NT2/D1 (cell line): ENCODE results near the gene RAP1GAP2.

Experiments used
- DNase-seq: peaks from one replicate; pipeline ENCODE4 v3.0.0-alpha.2; 2011; ENCODE audit warnings: low read depth, low spot score
- H3K27me3 ChIP-seq: 2 replicates; pipeline ENCODE4 v1.6.0; 2011; ENCODE audit warnings: mild to moderate bottlenecking; ENCODE audit not compliant: insufficient read length, insufficient read depth
- H3K36me3 ChIP-seq: 2 replicates; pipeline ENCODE4 v1.6.1; 2011; ENCODE audit warnings: mild to moderate bottlenecking, low read length, mixed read lengths; ENCODE audit not compliant: insufficient read depth, insufficient read length
- H3K4me1 ChIP-seq: 2 replicates; pipeline ENCODE4 v1.5.1; 2011; ENCODE audit not compliant: insufficient read depth, insufficient read length
- H3K4me3 ChIP-seq: 2 replicates; pipeline ENCODE4 v1.5.1; 2011; ENCODE audit warnings: low read depth; ENCODE audit not compliant: insufficient read length
- H3K9ac ChIP-seq: 2 replicates; pipeline ENCODE4 v1.6.0; 2011; ENCODE audit warnings: low read depth; ENCODE audit not compliant: insufficient read length
- H3K9me3 ChIP-seq: 2 replicates; pipeline ENCODE4 v1.5.1; 2011; ENCODE audit warnings: mild to moderate bottlenecking, low read length; ENCODE audit not compliant: insufficient read depth
- SUZ12 ChIP-seq: IDR thresholded peaks from 2 replicates; pipeline ENCODE4 v1.6.1; 2011; ENCODE audit not compliant: insufficient read length, insufficient read depth; ENCODE audit errors: extremely low read depth
- YY1 ChIP-seq: IDR thresholded peaks from 2 replicates; pipeline ENCODE4 v1.6.1; 2011; ENCODE audit not compliant: insufficient read length, insufficient read depth
- ZNF274 ChIP-seq: IDR thresholded peaks from 2 replicates; pipeline ENCODE4 v1.6.1; 2011; ENCODE audit warnings: mild to moderate bottlenecking, low read depth, low read length

RAP1GAP2 gene

DNA sequence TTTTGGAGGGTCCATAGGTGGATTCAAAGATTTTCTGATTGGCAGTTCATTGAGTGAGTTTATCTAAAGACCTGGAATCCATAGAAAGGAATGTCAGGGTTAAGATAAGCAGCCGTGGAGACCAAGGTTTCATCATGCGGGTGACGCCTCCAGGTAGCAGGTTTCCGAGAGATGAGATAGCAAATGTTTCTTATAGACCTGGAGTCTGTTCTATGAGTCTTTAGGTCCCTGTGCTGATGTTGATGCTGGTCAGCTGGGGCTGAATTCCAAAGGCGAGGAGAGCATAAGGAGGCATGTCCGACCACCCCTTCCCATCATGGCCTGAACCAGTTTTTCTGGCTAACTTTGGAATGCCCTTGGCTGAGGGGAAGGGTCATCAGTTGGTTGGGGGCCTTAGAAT, 80.2 kb downstream of the RAP1GAP2 start:
- Histone ChIP-seq H3K9ac (no peak overlapping the region), H3K4me1 (peaks cover 17% of the 10 kb centered on the region), H3K9me3 (no peaks in the 10 kb centered on the region), H3K27me3 (no peaks in the 10 kb centered on the region), H3K4me3 (no peak overlapping the region), H3K36me3 (peaks cover 6% of the 10 kb centered on the region)
- TF ChIP-seq YY1 (no peak), ZNF274 (no peak), SUZ12 (no peak)
- no peak for DNase-seq

- H3K27me3 ChIP-seq, result no peaks in the 10 kb centered on the region
- H3K9ac ChIP-seq, result no peak overlapping the region
- no peak for DNase-seq
- peaks cover 6% of the 10 kb centered on the region for H3K36me3 ChIP-seq
- H3K9me3 ChIP-seq, result no peaks in the 10 kb centered on the region
- TF ChIP-seq YY1 (no peak), SUZ12 (no peak), ZNF274 (no peak)
- peaks cover 22% of the 10 kb centered on the region for H3K4me1 ChIP-seq
- no peak overlapping the region for H3K4me3 ChIP-seq
These were observed 82.6 kb downstream of the RAP1GAP2 start for GRCh38 chr17:2878751-2879254.

DNA sequence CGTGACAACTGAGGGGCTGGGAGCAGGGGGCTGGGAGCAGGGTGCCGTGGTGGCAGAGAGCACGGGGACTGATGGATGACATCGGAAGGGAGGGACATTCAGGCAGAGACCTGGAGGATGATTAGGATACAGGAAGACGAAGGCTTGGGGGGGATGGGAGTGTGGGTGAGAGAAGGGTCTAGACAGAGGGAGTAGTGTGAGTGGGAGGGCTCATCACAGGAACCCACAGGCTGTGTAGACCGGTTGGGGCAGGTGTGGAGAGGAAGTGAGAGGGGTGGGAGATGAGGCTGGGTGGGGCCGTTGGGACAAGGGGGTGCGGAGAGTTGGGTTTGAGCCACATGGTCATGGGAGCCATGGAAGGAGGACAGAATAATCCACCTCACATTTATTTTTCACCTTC, 83.8 kb downstream of the RAP1GAP2 start:
- Histone ChIP-seq H3K9ac (no peak overlapping the region), H3K36me3 (peaks cover 6% of the 10 kb centered on the region), H3K4me3 (no peak overlapping the region), H3K4me1 (peaks cover 18% of the 10 kb centered on the region), H3K27me3 (no peaks in the 10 kb centered on the region), H3K9me3 (no peaks in the 10 kb centered on the region)
- no peak for DNase-seq
- no peak for TF ChIP-seq ZNF274
- no peak for TF ChIP-seq YY1
- TF ChIP-seq SUZ12, result no peak

DNA sequence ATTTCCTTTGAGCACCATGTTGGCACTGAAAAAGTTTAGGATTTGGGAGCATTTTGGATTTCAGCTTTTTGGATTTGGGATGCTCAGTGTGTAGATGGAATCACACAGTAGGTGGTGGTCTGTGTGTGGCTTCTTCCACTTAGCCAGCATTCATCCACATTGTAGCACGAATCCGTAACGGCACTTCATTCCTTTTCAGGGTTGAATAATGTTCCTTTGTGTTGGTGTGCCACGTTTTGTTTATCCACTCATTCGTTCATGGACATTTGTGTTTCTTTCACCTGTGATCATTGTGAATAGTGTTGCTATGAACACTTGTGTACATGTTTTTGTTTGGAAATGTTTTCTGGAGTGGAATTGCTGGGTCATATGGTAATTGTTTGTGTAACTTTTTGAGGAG, 85.1 kb downstream of the RAP1GAP2 start:
- Histone ChIP-seq H3K36me3 (peaks cover 11% of the 10 kb centered on the region), H3K4me3 (no peak overlapping the region), H3K9me3 (no peaks in the 10 kb centered on the region), H3K4me1 (peaks cover 18% of the 10 kb centered on the region), H3K27me3 (no peaks in the 10 kb centered on the region), H3K9ac (no peak overlapping the region)
- DNase-seq, result no peak
- TF ChIP-seq SUZ12 (no peak), ZNF274 (no peak), YY1 (no peak)

- no peak for DNase-seq
- Histone ChIP-seq H3K9me3 (no peaks in the 10 kb centered on the region), H3K27me3 (no peaks in the 10 kb centered on the region), H3K9ac (peak overlapping the region; percentile 36), H3K36me3 (peaks cover 9% of the 10 kb centered on the region), H3K4me3 (no peak overlapping the region), H3K4me1 (peaks cover 13% of the 10 kb centered on the region)
- TF ChIP-seq ZNF274 (no peak), YY1 (no peak), SUZ12 (no peak)
These were observed 87.4 kb downstream of the RAP1GAP2 start for GRCh38 chr17:2883544-2884213.

- TF ChIP-seq YY1, result no peak
- TF ChIP-seq SUZ12, result no peak
- no peak for TF ChIP-seq ZNF274
- Histone ChIP-seq H3K4me1 (peaks cover 12% of the 10 kb centered on the region), H3K4me3 (no peak overlapping the region), H3K9ac (no peak overlapping the region), H3K27me3 (no peaks in the 10 kb centered on the region), H3K9me3 (no peaks in the 10 kb centered on the region), H3K36me3 (peaks cover 9% of the 10 kb centered on the region)
- no peak for DNase-seq
These were observed 89.5 kb downstream of the RAP1GAP2 start for GRCh38 chr17:2885733-2886132.

DNA sequence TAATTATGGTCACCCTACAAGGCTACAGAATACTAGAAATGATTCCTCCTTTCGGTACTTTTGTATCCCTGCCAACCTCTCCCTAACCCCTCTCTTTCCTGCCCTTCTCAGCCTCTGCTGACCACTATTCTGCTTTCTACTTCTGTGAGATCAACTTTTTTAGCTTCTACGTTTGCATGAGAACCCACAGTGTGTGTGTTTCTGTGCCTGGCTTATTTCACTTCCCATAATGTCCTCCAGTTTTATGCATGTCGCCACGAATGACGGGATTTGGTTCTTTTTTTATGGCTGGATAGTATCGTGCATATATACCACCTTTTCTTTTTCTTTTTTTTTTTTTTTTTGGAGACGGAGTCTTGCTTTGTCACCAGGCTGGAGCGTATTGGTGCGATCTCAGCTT, 92.1 kb downstream of the RAP1GAP2 start:
- peaks cover 6% of the 10 kb centered on the region for H3K4me1 ChIP-seq
- H3K36me3 ChIP-seq, result peaks cover 9% of the 10 kb centered on the region
- H3K27me3 ChIP-seq, result no peaks in the 10 kb centered on the region
- no peak overlapping the region for H3K4me3 ChIP-seq
- H3K9ac ChIP-seq, result no peak overlapping the region
- DNase-seq, result no peak
- TF ChIP-seq ZNF274 (no peak), YY1 (no peak), SUZ12 (no peak)
- H3K9me3 ChIP-seq, result no peaks in the 10 kb centered on the region
